NCI-H82 (cell line): ENCODE data around the gene CD180.

Source experiments
- DNase-seq: peaks from one replicate; lab custom pipeline; 2025; lab: John Stamatoyannopoulos, UW

CD180 gene

GRCh38 chr5:67196537-67197059 lies at the start of gene CD180:
Gene CD180, minus strand, starts transcription at chr5:67196799. Its CDS starts 158 bp downstream, at chr5:67196641.
- DNase-seq: no peak

GRCh38 chr5:67246108-67246507 lies 49.5 kb upstream of the CD180 start:
- peak; percentile 74 for DNase-seq

- DNase-seq: no peak
Observed at GRCh38 chr5:67245259-67245846, 48.8 kb upstream of the CD180 start.

GRCh38 chr5:67244345-67244793 lies 47.8 kb upstream of the CD180 start:
- no peak for DNase-seq

- no peak for DNase-seq
Observed at GRCh38 chr5:67243944-67244343, 47.3 kb upstream of the CD180 start.

- no peak for DNase-seq
Observed at GRCh38 chr5:67243349-67243748, 46.8 kb upstream of the CD180 start.

- DNase-seq: no peak
Observed at GRCh38 chr5:67241326-67241725, 44.7 kb upstream of the CD180 start.

- DNase-seq: no peak
Observed at GRCh38 chr5:67240846-67241245, 44.2 kb upstream of the CD180 start.

GRCh38 chr5:67240065-67240464 lies 43.5 kb upstream of the CD180 start:
- no peak for DNase-seq

GRCh38 chr5:67238191-67238590 lies 41.6 kb upstream of the CD180 start:
- DNase-seq: no peak

GRCh38 chr5:67235399-67236110 lies 39.0 kb upstream of the CD180 start:
- DNase-seq: no peak

GRCh38 chr5:67234671-67235176 lies 38.1 kb upstream of the CD180 start:
- no peak for DNase-seq

GRCh38 chr5:67233075-67233474 lies 36.5 kb upstream of the CD180 start:
- DNase-seq: no peak

- no peak for DNase-seq
Observed at GRCh38 chr5:67223211-67223610, 26.6 kb upstream of the CD180 start.

GRCh38 chr5:67222243-67223025 lies 25.8 kb upstream of the CD180 start:
- DNase-seq: no peak

- no peak for DNase-seq
Observed at GRCh38 chr5:67221487-67222242, 25.1 kb upstream of the CD180 start.

GRCh38 chr5:67216564-67216963 lies 20.0 kb upstream of the CD180 start:
- no peak for DNase-seq

- DNase-seq: no peak
Observed at GRCh38 chr5:67215519-67216471, 19.2 kb upstream of the CD180 start.

- DNase-seq: no peak
Observed at GRCh38 chr5:67214707-67215447, 18.3 kb upstream of the CD180 start.

- DNase-seq: no peak
Observed at GRCh38 chr5:67214036-67214435, 17.4 kb upstream of the CD180 start.
